ENCODE data around the gene ARHGEF18.

DNA sequence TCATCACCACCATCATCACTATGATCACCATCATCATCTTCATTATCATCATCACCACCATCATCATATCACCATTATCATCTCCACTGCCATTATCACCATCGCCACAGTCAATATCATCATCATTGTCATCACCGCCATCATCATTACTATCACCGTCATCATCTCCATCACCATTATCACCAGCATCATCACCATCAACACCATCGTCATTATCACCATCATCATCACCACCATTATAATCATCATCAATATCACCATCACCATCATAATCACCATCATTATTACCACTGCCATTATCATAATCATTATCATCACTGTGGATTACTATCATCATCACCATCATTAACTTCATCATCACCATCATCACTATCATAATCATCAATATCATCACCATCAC is 17.3 kb upstream of the ARHGEF18 start:
- TF ChIP-seq EZH2 (IDR thresholded peaks at IDR 0.05; ENCODE audit: insufficient read depth, poor library complexity, severe bottlenecking) (no peak), EZH2phosphoT487 (IDR thresholded peaks at IDR 0.05; ENCODE audit: insufficient read depth, low read depth) (no peak)

All from GM23248 (cell line).